GM21619 (cell line): ENCODE measurements around the gene FARSA.
"Not testable (repeated sequence)": the region's sequence is repeated elsewhere in the genome, so short reads cannot be mapped to it uniquely, and the experiment has no call there.

ENCODE experiments used
- ATAC-seq: cut with Tn5 transposase; IDR thresholded peaks from one replicate; pipeline ENCODE4 v1.9.1; 2021; ENCODE audit not compliant: unreplicated experiment

The FARSA gene

GRCh38 chr19:12933287-12934072 is at the start of gene FARSA:
Gene FARSA (minus strand): TSS chr19:12933711. CDS start chr19:12933696, 15 bp downstream.
- ATAC-seq: peak; percentile 37

GRCh38 chr19:12983091-12983490 is 49.6 kb upstream of the FARSA start:
- no peak for ATAC-seq

GRCh38 chr19:12982648-12983047 is 49.1 kb upstream of the FARSA start:
- ATAC-seq: no peak

- ATAC-seq: no peak
These were observed 46.5 kb upstream of the FARSA start for GRCh38 chr19:12979974-12980373.

GRCh38 chr19:12976109-12976508 is 42.6 kb upstream of the FARSA start:
- not testable (repeated sequence) for ATAC-seq

GRCh38 chr19:12975221-12975741 is 41.8 kb upstream of the FARSA start:
- ATAC-seq: no peak

GRCh38 chr19:12974301-12975220 is 41.0 kb upstream of the FARSA start:
- ATAC-seq: no peak

GRCh38 chr19:12973236-12973635 is 39.7 kb upstream of the FARSA start:
- ATAC-seq: no peak

GRCh38 chr19:12970070-12970820 is 36.7 kb upstream of the FARSA start:
- ATAC-seq: no peak

GRCh38 chr19:12969292-12969988 is 35.9 kb upstream of the FARSA start, which contains the start of gene DAND5:
Gene DAND5 (plus strand): TSS chr19:12969576. CDS start chr19:12969661, 85 bp downstream.
- no peak for ATAC-seq

- ATAC-seq: no peak
These were observed 34.4 kb upstream of the FARSA start for GRCh38 chr19:12967907-12968306.

- no peak for ATAC-seq
These were observed 32.3 kb upstream of the FARSA start for GRCh38 chr19:12965812-12966135.

GRCh38 chr19:12965017-12965811 is 31.7 kb upstream of the FARSA start:
- no peak for ATAC-seq

GRCh38 chr19:12959481-12959880 is 26.0 kb upstream of the FARSA start:
- ATAC-seq: no peak

GRCh38 chr19:12957389-12957952 is 24.0 kb upstream of the FARSA start:
- not testable (repeated sequence) for ATAC-seq

GRCh38 chr19:12956446-12957388 is 23.2 kb upstream of the FARSA start, which contains the start of gene GADD45GIP1:
Gene GADD45GIP1 (minus strand): TSS chr19:12957223. CDS start chr19:12957212, 11 bp downstream.
- peak; percentile 73 for ATAC-seq

- ATAC-seq: no peak
These were observed 22.5 kb upstream of the FARSA start for GRCh38 chr19:12955996-12956395.

GRCh38 chr19:12955575-12955974 is 22.1 kb upstream of the FARSA start:
- not testable (repeated sequence) for ATAC-seq
